NT2/D1 (cell line): ENCODE results near the gene SLC37A1.

ENCODE experiments used
- DNase-seq: peaks from one replicate; pipeline ENCODE4 v3.0.0-alpha.2; 2011; ENCODE audit warnings: low read depth, low spot score
- H3K27me3 ChIP-seq: 2 replicates; pipeline ENCODE4 v1.6.0; 2011; ENCODE audit warnings: mild to moderate bottlenecking; ENCODE audit not compliant: insufficient read length, insufficient read depth
- H3K36me3 ChIP-seq: 2 replicates; pipeline ENCODE4 v1.6.1; 2011; ENCODE audit warnings: mild to moderate bottlenecking, low read length, mixed read lengths; ENCODE audit not compliant: insufficient read depth, insufficient read length
- H3K4me1 ChIP-seq: 2 replicates; pipeline ENCODE4 v1.5.1; 2011; ENCODE audit not compliant: insufficient read depth, insufficient read length
- H3K4me3 ChIP-seq: 2 replicates; pipeline ENCODE4 v1.5.1; 2011; ENCODE audit warnings: low read depth; ENCODE audit not compliant: insufficient read length
- H3K9ac ChIP-seq: 2 replicates; pipeline ENCODE4 v1.6.0; 2011; ENCODE audit warnings: low read depth; ENCODE audit not compliant: insufficient read length
- H3K9me3 ChIP-seq: 2 replicates; pipeline ENCODE4 v1.5.1; 2011; ENCODE audit warnings: mild to moderate bottlenecking, low read length; ENCODE audit not compliant: insufficient read depth
- SUZ12 ChIP-seq: IDR thresholded peaks from 2 replicates; pipeline ENCODE4 v1.6.1; 2011; ENCODE audit not compliant: insufficient read length, insufficient read depth; ENCODE audit errors: extremely low read depth
- YY1 ChIP-seq: IDR thresholded peaks from 2 replicates; pipeline ENCODE4 v1.6.1; 2011; ENCODE audit not compliant: insufficient read length, insufficient read depth
- ZNF274 ChIP-seq: IDR thresholded peaks from 2 replicates; pipeline ENCODE4 v1.6.1; 2011; ENCODE audit warnings: mild to moderate bottlenecking, low read depth, low read length

The SLC37A1 gene

DNA sequence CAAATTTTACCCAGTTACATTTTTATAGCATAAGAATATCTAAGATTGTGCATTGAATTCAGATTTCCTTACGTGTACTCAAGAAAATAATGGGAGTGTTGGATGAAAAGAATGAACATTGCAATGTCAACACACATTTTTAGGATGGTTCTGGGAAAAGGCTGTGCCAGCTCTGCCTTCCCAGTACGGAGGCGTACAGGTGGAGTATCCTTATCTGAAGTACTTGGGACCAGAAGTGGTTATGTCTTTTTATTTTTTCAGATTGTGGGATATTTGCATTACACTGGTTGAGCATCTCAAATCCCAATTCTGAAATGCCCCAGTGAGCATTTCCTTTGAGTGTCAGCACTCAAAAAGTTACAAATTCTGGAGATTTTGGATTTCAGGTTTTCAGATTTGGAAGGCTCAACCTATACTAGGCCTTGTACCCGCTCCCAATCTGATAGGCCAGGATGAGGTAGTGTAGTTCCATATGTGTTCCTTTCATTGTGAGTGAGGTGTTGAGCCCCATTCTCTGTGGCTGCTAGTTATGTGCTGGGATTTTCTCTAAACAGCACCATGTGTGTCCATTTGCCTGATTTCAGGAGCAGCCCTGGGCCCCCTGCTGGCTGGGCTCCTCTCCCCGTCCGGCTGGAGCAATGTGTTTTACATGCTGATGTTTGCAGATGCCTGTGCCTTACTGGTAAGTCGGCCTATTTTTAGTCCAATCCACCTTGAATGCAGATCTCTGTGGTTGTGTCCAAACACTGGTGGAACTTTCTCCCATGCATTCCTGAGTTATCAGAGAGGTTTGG lies 60.8 kb downstream of the SLC37A1 start:
- no peak for DNase-seq
- peaks cover 8% of the 10 kb centered on the region for H3K4me1 ChIP-seq
- H3K36me3 ChIP-seq = peaks cover 5% of the 10 kb centered on the region

DNA sequence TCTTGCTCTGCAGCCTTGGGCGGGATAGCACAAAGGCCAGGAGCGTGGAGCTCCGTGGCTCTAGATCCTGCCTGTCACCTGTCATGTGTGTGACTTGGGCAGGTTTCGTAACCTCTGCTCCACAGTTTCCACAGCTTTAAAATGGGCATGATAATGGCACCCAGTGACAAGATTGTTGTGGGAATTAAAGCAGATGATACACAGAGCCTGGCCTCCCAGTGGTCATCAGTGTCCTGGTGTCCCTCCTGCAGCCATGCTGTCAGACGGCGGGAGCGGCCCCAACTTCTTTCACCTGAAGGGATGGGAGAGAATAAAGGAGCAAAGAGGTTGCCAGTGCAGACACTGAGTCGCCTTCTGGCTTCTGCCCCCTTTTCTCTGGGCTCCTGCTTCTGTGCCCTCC lies 61.5 kb downstream of the SLC37A1 start:
- DNase-seq = no peak
- Histone ChIP-seq H3K9ac (no peak overlapping the region), H3K9me3 (peaks cover 18% of the 10 kb centered on the region), H3K4me1 (peaks cover 9% of the 10 kb centered on the region), H3K36me3 (peaks cover 5% of the 10 kb centered on the region), H3K27me3 (no peaks in the 10 kb centered on the region), H3K4me3 (no peak overlapping the region)
- TF ChIP-seq SUZ12 (no peak), ZNF274 (no peak), YY1 (no peak)

More for the DNA sequence above, 60.8 kb downstream of the SLC37A1 start:
- TF ChIP-seq SUZ12 (no peak), ZNF274 (no peak), YY1 (no peak)
- Histone ChIP-seq H3K9me3 (peaks cover 18% of the 10 kb centered on the region), H3K27me3 (no peaks in the 10 kb centered on the region), H3K4me3 (no peak overlapping the region), H3K9ac (no peak overlapping the region)

DNA sequence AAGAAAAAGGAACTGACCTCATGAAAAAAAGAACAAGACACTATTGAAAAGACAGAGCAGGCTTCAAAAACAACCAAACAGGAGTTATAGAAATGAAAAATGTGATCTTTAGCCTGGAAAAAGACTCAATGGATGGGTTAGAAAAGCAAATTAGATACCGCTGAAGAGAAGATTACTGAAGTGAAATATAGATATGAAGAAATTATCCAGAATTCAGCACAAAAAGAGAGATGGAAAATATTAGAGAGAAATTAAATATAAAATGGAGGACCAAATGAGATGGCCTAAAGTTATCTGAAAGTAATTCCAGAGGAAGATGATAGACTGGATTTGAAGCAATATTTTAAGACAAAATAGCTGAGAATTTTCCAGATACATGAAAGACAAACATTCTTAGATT lies 63.0 kb downstream of the SLC37A1 start:
- DNase-seq = no peak
- Histone ChIP-seq H3K27me3 (no peaks in the 10 kb centered on the region), H3K9me3 (peaks cover 18% of the 10 kb centered on the region), H3K9ac (no peak overlapping the region), H3K4me1 (peaks cover 6% of the 10 kb centered on the region), H3K36me3 (no peaks in the 10 kb centered on the region), H3K4me3 (no peak overlapping the region)
- TF ChIP-seq ZNF274 (no peak), SUZ12 (no peak), YY1 (no peak)

DNA sequence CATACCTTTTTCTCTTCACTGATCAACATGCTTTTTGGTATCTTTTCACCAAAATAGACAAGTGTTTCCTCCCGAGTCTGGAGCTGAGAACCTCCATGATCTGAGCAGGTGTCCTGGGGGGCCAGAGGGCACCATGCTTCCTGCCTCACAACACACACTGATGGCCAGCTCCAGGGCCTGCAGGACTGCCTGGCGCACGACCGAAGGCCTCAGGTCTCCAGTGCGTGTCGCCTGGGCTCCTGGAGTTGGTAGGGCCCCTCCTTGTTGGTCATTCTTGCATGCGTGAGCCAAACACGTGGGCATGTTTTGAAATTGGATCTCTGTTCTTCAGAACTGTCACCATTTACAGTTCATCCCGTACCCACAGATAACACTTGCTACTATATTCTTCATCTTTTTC lies 64.4 kb downstream of the SLC37A1 start:
- Histone ChIP-seq H3K36me3 (no peaks in the 10 kb centered on the region), H3K27me3 (no peaks in the 10 kb centered on the region), H3K9me3 (peaks cover 18% of the 10 kb centered on the region), H3K4me3 (no peak overlapping the region), H3K9ac (no peak overlapping the region), H3K4me1 (peaks cover 9% of the 10 kb centered on the region)
- TF ChIP-seq ZNF274 (no peak), SUZ12 (no peak), YY1 (no peak)
- DNase-seq = no peak

DNA sequence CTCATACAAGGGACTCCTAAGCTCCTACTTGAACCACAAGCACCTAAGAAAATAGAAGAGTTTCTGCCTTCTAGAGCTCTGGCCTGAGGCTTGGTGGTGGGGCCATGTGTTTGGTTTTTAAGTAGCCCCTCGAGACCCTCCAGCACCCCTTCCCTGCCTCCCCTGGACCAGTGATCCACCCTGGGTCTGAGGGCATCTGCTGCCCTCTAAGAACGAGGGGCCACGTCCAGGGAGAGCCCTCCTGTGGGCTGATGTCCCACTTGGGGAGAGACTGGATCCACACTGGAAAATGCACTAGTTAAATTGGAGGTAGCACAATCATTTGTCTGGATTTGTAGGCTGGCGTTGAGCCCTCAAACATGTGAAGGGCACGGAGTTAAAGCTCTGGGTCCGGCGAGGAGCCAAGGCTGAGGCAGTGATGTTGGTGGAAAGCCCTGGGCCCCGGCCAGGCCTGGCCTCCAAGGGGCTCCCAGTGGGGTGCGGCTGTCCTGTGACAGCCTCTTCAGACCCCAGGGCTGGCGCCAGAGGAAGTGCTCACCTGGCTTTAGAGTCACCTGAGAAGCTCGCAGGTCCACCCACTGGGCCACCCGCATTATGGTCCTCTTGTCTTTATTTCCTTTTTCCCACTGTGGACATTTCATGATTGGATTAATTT lies 65.2 kb downstream of the SLC37A1 start:
- no peaks in the 10 kb centered on the region for H3K27me3 ChIP-seq
- peaks cover 18% of the 10 kb centered on the region for H3K9me3 ChIP-seq
- H3K4me1 ChIP-seq = peaks cover 9% of the 10 kb centered on the region
- H3K36me3 ChIP-seq = no peaks in the 10 kb centered on the region
- H3K4me3 ChIP-seq = no peak overlapping the region
- DNase-seq = no peak
- no peak overlapping the region for H3K9ac ChIP-seq
- TF ChIP-seq ZNF274 (no peak), YY1 (no peak), SUZ12 (no peak)

DNA sequence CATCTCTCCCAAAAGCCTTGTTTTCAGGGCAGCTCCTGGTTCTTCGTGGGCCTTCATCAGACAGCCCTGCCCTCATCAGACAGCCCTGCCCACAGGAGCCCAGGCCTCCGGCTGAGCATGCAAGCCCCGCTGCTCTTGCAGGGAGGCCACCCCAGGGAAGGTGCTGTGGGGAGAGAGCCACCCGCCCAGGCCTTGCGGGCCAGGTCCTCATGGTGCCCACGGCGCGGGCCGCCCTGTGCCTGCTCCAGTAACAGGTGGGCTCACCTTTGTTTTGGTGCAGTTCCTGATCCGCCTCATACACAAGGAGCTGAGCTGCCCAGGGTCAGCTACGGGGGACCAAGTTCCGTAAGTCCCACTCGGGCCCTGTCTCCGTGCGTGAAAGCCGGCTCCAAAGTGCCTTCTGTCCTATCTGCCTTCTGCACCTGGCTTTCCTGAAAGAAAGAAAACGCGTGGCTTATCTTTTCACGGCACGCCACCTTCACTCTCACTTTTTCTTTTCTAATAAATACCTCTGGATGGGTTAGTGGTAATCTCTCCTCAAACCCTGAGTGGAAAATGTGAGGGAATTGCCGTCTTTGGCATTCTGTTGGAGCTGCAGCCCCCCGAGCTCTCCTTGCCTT lies 65.9 kb downstream of the SLC37A1 start:
- H3K27me3 ChIP-seq = no peaks in the 10 kb centered on the region
- no peak overlapping the region for H3K9ac ChIP-seq
- no peak for DNase-seq
- H3K4me3 ChIP-seq = no peak overlapping the region
- H3K4me1 ChIP-seq = peaks cover 11% of the 10 kb centered on the region
- H3K36me3 ChIP-seq = no peaks in the 10 kb centered on the region
- H3K9me3 ChIP-seq = peaks cover 18% of the 10 kb centered on the region
- TF ChIP-seq SUZ12 (no peak), YY1 (no peak), ZNF274 (no peak)

DNA sequence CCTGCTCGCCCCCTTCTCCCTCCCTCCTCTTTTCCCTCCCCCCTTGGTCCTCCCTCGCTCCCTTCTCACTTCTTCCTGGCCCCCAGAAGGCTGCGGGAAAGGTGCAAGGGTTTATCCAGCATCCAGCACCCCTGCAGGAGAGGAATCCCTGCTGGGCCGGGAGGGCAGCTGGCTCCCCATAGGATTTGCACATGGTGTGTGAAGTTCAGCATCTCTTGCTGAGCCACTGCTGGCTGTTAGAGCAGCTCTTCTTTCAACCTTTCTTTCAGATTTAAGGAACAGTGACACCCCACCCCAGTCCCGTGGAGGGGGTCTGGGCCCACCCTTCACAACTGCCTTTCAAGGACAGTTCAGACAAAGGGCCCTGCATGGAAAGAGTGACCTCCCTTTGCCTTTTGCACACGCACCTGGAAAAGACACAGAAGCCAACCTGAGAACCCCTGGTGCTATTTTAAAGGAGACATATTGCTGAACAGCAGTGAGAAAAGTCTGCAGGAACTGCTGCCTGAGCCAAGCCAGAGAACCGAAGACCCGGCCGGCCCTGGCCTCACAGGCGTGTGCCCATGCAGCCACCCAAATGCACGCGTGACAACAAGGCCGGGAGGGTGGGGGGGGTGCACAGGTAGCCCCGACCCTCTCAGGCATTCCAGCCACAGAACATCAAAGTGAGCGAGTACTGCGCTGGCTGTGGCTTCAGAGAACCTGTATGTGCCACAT lies 66.6 kb downstream of the SLC37A1 start:
- Histone ChIP-seq H3K4me3 (no peak overlapping the region), H3K9ac (no peak overlapping the region), H3K36me3 (no peaks in the 10 kb centered on the region), H3K9me3 (peaks cover 18% of the 10 kb centered on the region), H3K27me3 (no peaks in the 10 kb centered on the region), H3K4me1 (peaks cover 11% of the 10 kb centered on the region)
- DNase-seq = no peak
- TF ChIP-seq YY1 (no peak), ZNF274 (no peak), SUZ12 (no peak)
